IMR-90 (cell line): ENCODE data around the gene WBP11.

ENCODE experiments used
- BHLHE40 ChIP-seq: fragments of 150-350 bp; IDR thresholded peaks from 2 replicates; pipeline ENCODE4 v1.6.1; 2016; ENCODE audit warnings: mild to moderate bottlenecking, low read depth, low read length
- CEBPB ChIP-seq: IDR thresholded peaks from 2 replicates; pipeline ENCODE4 v1.6.1; 2012; ENCODE audit warnings: low read depth, low read length, improper control_type of control experiment
- CHD1 ChIP-seq: IDR thresholded peaks from 2 replicates; pipeline ENCODE4 v1.6.1; 2012; ENCODE audit warnings: low read depth, low read length, improper control_type of control experiment
- FOS ChIP-seq: fragments of 150-350 bp; IDR thresholded peaks from 2 replicates; pipeline ENCODE4 v1.6.1; 2016; ENCODE audit warnings: low read depth, low read length
- MAFK ChIP-seq: IDR thresholded peaks from 2 replicates; pipeline ENCODE4 v1.6.1; 2012; ENCODE audit warnings: low read depth, low read length, improper control_type of control experiment
- MAZ ChIP-seq: IDR thresholded peaks from 2 replicates; pipeline ENCODE4 v1.6.1; 2012; ENCODE audit warnings: low read depth, mild to moderate bottlenecking, low read length, improper control_type of control experiment, moderate library complexity, borderline replicate concordance
- MXI1 ChIP-seq: IDR thresholded peaks from 2 replicates; pipeline ENCODE4 v1.6.1; 2012; ENCODE audit warnings: low read depth, mild to moderate bottlenecking, low read length, moderate library complexity, borderline replicate concordance
- NFE2L2 ChIP-seq: fragments of 150-350 bp; IDR thresholded peaks from 2 replicates; pipeline ENCODE4 v1.6.1; 2016; ENCODE audit warnings: low read depth, mild to moderate bottlenecking, low read length
- POLR2A ChIP-seq: IDR thresholded peaks from 2 replicates; pipeline ENCODE4 v1.6.1; 2012; ENCODE audit warnings: mild to moderate bottlenecking, low read depth, low read length
- RAD21 ChIP-seq: IDR thresholded peaks from 2 replicates; pipeline ENCODE4 v1.6.1; 2012; ENCODE audit warnings: low read length, improper control_type of control experiment
- RFX5 ChIP-seq: IDR thresholded peaks from 2 replicates; pipeline ENCODE4 v1.8.0; 2012; ENCODE audit warnings: low read depth, mild to moderate bottlenecking, low read length, moderate library complexity
- SMC3 ChIP-seq: fragments of 150-350 bp; IDR thresholded peaks from 2 replicates; pipeline ENCODE4 v1.6.1; 2016; ENCODE audit warnings: low read depth, mild to moderate bottlenecking, antibody characterized with exemption, low read length, moderate library complexity
- TF ChIP-seq, protein P1 (sequence below): conservative IDR thresholded peaks from 2 replicates; pipeline ENCODE4 v1.5.1; 2012; ENCODE audit warnings: mild to moderate bottlenecking, low read depth, low read length, improper control_type of control experiment
- TF ChIP-seq, protein P2 (sequence below): fragments of 150-350 bp; IDR thresholded peaks from 2 replicates; pipeline ENCODE4 v1.6.1; 2017; ENCODE audit warnings: mild to moderate bottlenecking, antibody characterized with exemption, low read length, low read depth

DNA sequence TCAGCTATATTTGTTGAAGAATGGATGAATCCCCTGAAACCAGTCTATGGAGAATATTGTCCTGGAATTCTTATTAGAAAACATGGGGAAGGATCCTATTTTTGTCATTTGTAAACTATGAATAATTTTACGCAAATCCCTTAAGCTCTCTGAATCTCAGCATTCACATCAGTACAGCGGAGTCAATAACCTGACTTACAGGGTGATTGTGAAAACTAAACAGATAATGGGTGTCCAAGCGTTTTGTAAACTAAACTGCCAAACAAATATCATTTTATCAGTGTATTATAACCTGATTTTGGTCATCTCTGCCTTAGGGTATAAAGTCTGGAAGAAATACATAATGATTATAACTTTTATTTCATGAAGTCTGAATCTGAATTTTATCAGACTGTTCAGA is 30.1 kb upstream of the WBP11 start:
- TF ChIP-seq, protein P1, sequence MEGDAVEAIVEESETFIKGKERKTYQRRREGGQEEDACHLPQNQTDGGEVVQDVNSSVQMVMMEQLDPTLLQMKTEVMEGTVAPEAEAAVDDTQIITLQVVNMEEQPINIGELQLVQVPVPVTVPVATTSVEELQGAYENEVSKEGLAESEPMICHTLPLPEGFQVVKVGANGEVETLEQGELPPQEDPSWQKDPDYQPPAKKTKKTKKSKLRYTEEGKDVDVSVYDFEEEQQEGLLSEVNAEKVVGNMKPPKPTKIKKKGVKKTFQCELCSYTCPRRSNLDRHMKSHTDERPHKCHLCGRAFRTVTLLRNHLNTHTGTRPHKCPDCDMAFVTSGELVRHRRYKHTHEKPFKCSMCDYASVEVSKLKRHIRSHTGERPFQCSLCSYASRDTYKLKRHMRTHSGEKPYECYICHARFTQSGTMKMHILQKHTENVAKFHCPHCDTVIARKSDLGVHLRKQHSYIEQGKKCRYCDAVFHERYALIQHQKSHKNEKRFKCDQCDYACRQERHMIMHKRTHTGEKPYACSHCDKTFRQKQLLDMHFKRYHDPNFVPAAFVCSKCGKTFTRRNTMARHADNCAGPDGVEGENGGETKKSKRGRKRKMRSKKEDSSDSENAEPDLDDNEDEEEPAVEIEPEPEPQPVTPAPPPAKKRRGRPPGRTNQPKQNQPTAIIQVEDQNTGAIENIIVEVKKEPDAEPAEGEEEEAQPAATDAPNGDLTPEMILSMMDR: no peak
- TF ChIP-seq POLR2A (no peak), MXI1 (no peak), RAD21 (no peak), BHLHE40 (no peak), MAZ (no peak), CEBPB (no peak), MAFK (no peak), NFE2L2 (no peak), RFX5 (no peak), CHD1 (no peak), FOS (no peak), SMC3 (no peak)
- TF ChIP-seq, protein P2, sequence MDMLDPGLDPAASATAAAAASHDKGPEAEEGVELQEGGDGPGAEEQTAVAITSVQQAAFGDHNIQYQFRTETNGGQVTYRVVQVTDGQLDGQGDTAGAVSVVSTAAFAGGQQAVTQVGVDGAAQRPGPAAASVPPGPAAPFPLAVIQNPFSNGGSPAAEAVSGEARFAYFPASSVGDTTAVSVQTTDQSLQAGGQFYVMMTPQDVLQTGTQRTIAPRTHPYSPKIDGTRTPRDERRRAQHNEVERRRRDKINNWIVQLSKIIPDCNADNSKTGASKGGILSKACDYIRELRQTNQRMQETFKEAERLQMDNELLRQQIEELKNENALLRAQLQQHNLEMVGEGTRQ: no peak
